Activated CD4-positive, alpha-beta T cell treated with anti-CD3 and anti-CD28 coated beads, Interleukin-2, Interleukin-6, amounts not matched to agents 100 ng/mL and 50 ng/mL, durations not matched to agents 16 hours and 8 hours (primary cell): ENCODE data around the gene SLC6A20.

ENCODE experiments used
- DNase-seq: peaks from one replicate; pipeline ENCODE4 v3.0.0-alpha.2; 2020

SLC6A20 gene

DNA sequence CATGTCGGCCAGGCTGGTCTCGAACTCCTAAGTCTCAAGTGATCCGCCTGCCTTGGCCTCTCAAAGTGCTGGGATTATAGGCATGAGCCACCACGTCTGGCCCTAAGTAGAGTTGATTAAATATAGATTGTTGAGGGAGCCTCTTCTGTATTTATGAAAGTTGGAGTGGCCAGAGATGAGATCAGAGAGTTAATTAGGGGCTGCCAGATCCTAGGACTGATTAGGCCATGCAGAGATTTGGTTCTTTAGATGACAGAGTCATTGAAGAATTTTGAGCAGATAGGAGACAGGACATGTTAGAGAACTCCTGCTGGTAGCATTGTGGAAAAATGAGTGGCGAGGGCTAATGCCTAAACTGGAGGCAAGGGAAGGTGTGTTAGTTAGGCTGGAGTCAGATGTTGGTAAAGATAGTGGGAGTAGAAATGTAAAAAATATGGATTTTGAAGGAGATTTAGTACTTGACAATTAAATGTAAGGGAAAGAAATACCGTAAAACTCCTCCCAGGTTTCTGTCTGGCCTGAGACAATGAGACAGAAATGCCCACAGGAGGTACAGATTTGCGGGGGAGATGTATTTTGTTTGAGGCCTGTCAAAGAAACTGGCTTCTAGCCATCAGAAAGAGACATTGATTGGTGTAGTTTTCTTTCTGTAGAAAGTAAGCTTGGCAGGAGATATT lies 83.8 kb downstream of the SLC6A20 start:
- no peak for DNase-seq

DNA sequence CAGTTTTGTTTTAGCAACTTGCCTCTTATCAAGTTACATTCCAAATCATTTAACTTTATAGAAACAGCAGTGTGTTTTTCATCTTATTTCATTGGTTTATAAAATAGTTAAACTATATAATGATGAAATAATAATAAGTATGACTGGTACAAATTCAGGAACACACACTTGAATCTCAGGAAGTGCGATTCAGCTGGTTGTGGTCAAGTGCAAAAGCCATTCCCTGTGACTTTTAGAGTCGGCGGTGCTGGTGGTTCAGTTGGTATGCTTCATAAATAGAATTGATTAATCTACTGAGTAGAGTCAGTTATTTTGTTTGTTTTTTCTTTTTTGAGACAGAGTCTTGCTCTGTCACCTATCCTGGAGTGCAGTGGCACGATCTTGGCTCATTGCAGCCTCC lies 84.4 kb downstream of the SLC6A20 start:
- no peak for DNase-seq

DNA sequence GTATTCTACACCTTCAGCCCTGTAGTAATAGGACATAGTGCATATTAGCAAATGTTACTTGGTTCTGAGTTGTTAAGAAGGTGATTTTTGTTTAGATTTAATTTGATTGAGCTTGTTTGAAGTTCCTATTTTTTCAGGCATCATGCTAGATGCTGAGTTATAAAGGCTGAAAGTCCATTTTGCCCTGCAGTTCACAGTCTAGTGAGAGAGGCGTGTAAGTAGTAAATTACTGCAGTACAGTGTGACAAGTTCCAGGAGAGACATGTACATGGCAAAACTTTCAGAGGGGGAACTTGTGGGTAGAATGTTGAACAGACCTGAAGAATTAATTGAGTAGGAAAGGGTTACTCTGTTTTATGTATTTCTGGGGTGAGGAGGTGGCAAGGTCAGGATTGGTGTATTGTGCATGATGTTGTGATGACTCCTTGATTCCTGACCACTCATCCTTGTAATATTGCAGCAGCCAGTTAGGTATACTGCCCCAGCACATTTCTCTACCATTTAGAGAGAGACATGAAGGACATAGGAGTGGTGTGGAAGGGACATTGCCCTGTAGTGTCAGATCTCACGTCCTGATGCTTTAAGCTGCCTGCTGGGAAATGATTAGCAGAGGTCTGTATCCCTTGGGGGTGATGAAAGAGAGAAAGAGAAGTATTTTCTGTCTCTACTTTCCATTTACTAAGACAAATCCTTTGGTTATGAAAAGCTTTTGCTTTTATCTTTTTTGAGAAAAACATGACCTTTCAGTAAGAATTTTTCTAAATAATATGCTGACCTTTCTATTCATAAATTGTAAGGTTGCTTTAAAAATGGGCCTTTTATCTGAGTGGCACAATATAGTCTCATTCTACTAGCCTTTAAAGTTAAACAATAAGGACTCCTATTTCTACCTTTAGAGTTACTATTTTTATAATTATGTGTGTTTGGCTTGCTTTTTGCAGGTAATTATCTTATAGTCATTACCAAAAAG lies 90.2 kb downstream of the SLC6A20 start:
- DNase-seq: no peak
